Measurements from ENCODE around the gene ENTHD1.

- TF ChIP-seq POLR2A (IDR thresholded peaks at IDR 0.05; ENCODE audit: low read length) = no peak
- TF ChIP-seq GATA1 (IDR thresholded peaks at IDR 0.05; ENCODE audit: low read depth, low read length) = no peak
Measured at GRCh38 chr22:39893526-39893925, at the start of gene ENTHD1.
